Type B pancreatic cell (in vitro differentiated cells): ENCODE results near the gene SMIM28. TPM values are rescaled to one million over a fixed set of nuclear protein-coding genes. Genes with fewer than 3 reads are reported as not detected.

Experiments used
- DNase-seq: peaks from one replicate; pipeline ENCODE4 v3.0.0; 2021; ENCODE audit warnings: mixed read lengths; ENCODE audit not compliant: unreplicated experiment; ENCODE audit errors: extremely low spot score
- H3K27ac Mint-ChIP-seq: 2 replicates; pipeline ENCODE4 v1.8.0; 2021; ENCODE audit warnings: mild to moderate bottlenecking, mixed read lengths
- H3K27me3 Mint-ChIP-seq: 2 replicates; pipeline ENCODE4 v1.8.0; 2021; ENCODE audit warnings: mixed read lengths
- H3K36me3 Mint-ChIP-seq: 2 replicates; pipeline ENCODE4 v1.8.0; 2021; ENCODE audit warnings: mixed read lengths
- H3K4me1 Mint-ChIP-seq: one replicate; pipeline ENCODE4 v1.8.0; 2021; ENCODE audit warnings: mixed read lengths; ENCODE audit not compliant: unreplicated experiment
- H3K4me3 Mint-ChIP-seq: 2 replicates; pipeline ENCODE4 v1.8.0; 2021; ENCODE audit warnings: mild to moderate bottlenecking, mixed read lengths
- H3K9me3 Mint-ChIP-seq: 2 replicates; pipeline ENCODE4 v1.8.0; 2021; ENCODE audit warnings: mixed read lengths
- CTCF ChIP-seq: fragments of 200-600 bp; sonication (generic); conservative IDR thresholded peaks from 2 replicates; pipeline ENCODE4 v1.5.0; 2021; ENCODE audit warnings: antibody characterized with exemption, mild to moderate bottlenecking
- total RNA-seq: library from RNA; stranded (reverse); gene quantifications from 2 replicates; pipeline ENCODE4 v1.2.1, GENCODE V29; 2021; ENCODE audit warnings: low replicate concordance

SMIM28 gene
- total RNA-seq, 1 donor from 2014 or later = not detected

DNA sequence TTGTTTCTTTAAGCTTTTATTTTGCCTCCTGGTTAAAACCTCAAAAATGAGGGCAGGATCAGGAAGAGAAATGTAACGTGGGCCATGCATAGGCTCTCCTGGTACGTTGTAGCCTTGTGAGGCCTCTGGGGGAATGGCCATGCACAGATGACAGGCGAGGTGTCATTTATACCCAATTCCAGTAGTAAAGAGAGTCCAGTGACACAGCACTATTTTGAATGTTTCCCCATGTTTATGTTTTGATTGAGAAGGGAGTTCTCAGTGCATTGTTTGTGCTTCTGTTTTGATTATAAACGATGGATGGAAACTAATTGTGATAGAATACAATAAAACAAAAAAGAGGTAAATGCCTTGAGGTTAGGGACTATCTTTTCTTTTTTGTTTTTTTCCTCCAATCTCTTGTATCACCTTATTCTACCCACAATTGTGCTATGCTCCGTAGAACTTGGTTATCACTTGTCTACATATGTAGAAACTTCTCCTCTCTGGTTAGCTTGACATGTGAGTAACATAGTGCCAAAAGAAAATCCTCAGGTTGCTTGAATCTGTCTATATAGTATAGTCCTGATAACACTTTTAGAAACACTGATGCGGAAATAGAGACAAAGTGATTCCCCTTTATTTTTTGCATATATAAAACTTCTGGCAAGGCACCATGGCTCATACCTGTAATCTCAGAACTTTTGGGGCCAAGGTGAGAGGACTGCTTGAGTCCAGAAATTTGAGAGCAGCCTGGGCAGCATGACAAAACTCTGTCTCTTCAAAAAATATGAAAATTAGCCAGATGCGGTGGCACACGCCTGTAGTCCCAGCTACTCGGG, 6.9 kb upstream of the SMIM28 start:
- no peaks in the 10 kb centered on the region for H3K36me3 Mint-ChIP-seq
- peaks cover 10% of the 10 kb centered on the region for H3K4me1 Mint-ChIP-seq
- H3K27ac Mint-ChIP-seq = no peak overlapping the region
- H3K4me3 Mint-ChIP-seq = no peak overlapping the region
- no peak for DNase-seq
- no peaks in the 10 kb centered on the region for H3K27me3 Mint-ChIP-seq
- TF ChIP-seq CTCF = no peak
- no peaks in the 10 kb centered on the region for H3K9me3 Mint-ChIP-seq

- H3K4me1 Mint-ChIP-seq = peaks cover 10% of the 10 kb centered on the region
These were observed 6.3 kb upstream of the SMIM28 start for GRCh38 chr6:138371452-138371711.

GRCh38 chr6:138371720-138372119, 6.0 kb upstream of the SMIM28 start:
- DNase-seq = no peak
- Mint-ChIP-seq H3K9me3 (no peaks in the 10 kb centered on the region), H3K4me3 (peak overlapping the region; percentile 9), H3K27me3 (no peaks in the 10 kb centered on the region), H3K36me3 (no peaks in the 10 kb centered on the region), H3K4me1 (peaks cover 10% of the 10 kb centered on the region), H3K27ac (no peak overlapping the region)
- no peak for TF ChIP-seq CTCF

More at GRCh38 chr6:138371452-138371711, 6.3 kb upstream of the SMIM28 start:
- no peak for TF ChIP-seq CTCF
- Mint-ChIP-seq H3K4me3 (peak overlapping the region; percentile 9), H3K27me3 (no peaks in the 10 kb centered on the region), H3K36me3 (no peaks in the 10 kb centered on the region), H3K9me3 (no peaks in the 10 kb centered on the region), H3K27ac (no peak overlapping the region)
- DNase-seq = no peak

- no peaks in the 10 kb centered on the region for H3K9me3 Mint-ChIP-seq
- no peak overlapping the region for H3K4me3 Mint-ChIP-seq
- H3K36me3 Mint-ChIP-seq = no peaks in the 10 kb centered on the region
- no peaks in the 10 kb centered on the region for H3K27me3 Mint-ChIP-seq
- H3K4me1 Mint-ChIP-seq = peaks cover 14% of the 10 kb centered on the region
- no peak overlapping the region for H3K27ac Mint-ChIP-seq
- peak; percentile 49 for TF ChIP-seq CTCF
- no peak for DNase-seq
These were observed 4.8 kb upstream of the SMIM28 start for GRCh38 chr6:138372711-138373463.

DNA sequence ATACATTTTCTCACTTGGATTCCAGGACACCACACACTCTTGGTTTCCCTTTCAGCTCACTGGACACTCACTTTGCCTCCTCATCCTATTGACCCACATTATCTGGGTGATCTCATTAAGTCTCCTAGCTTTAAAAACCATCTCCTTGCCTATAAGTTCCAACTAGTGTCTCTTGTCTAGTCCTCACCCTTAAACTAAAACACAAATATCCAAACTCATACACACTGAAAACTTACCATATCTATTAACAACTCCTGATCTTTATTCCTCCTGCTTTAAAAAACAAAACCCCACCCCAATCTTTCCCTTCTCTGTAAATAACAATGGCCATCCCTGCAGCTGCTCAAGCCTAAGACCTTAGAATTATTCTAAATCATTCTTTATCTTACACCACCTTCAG, 3.5 kb upstream of the SMIM28 start:
- Mint-ChIP-seq H3K4me1 (peaks cover 14% of the 10 kb centered on the region), H3K27me3 (no peaks in the 10 kb centered on the region), H3K27ac (no peak overlapping the region), H3K4me3 (no peak overlapping the region), H3K36me3 (no peaks in the 10 kb centered on the region), H3K9me3 (no peaks in the 10 kb centered on the region)
- TF ChIP-seq CTCF = no peak
- DNase-seq = no peak
